Measurements from ENCODE around the gene TMEM95.

- TF ChIP-seq POLR2A (IDR thresholded peaks at IDR 0.05) (no peak), CTCF (IDR thresholded peaks at IDR 0.05) (peak in 2 of 6 experiments; percentile 2 to 9)
These were observed 41.2 kb downstream of the TMEM95 start for GRCh38 chr17:7396147-7396546.

All from Peyer's patch (tissue), 4 donors.